AG10803 (cell line): Measurements from ENCODE around the gene SH3PXD2A.

ENCODE experiments used
- DNase-seq: peaks from one replicate; pipeline ENCODE4 v3.0.0; 2010; ENCODE audit warnings: low read depth
- H3K4me3 ChIP-seq: 2 replicates; pipeline ENCODE4 v1.5.1; 2011; ENCODE audit warnings: mild to moderate bottlenecking, low read length, control low read depth
- CTCF ChIP-seq: conservative IDR thresholded peaks from 2 replicates; pipeline ENCODE4 v1.5.1; 2011; ENCODE audit warnings: mild to moderate bottlenecking, low read length, control low read depth, inconsistent platforms

The SH3PXD2A gene

GRCh38 chr10:103590060-103590459 lies 265.3 kb downstream of the SH3PXD2A start:
- no peak overlapping the region for H3K4me3 ChIP-seq
- no peak for DNase-seq
- no peak for TF ChIP-seq CTCF

- no peak for DNase-seq
- H3K4me3 ChIP-seq = no peak overlapping the region
- no peak for TF ChIP-seq CTCF
Measured at GRCh38 chr10:103589074-103589630, 266.2 kb downstream of the SH3PXD2A start.

GRCh38 chr10:103587073-103587472 lies 268.3 kb downstream of the SH3PXD2A start:
- no peak for DNase-seq
- H3K4me3 ChIP-seq = no peak overlapping the region
- TF ChIP-seq CTCF = no peak

- no peak overlapping the region; the same call in 1 of the 2 replicates for H3K4me3 ChIP-seq
- no peak for DNase-seq
- no peak for TF ChIP-seq CTCF
Measured at GRCh38 chr10:103585011-103585405, 270.4 kb downstream of the SH3PXD2A start.

- DNase-seq = peak; percentile 43
- peak overlapping the region; percentile 55 for H3K4me3 ChIP-seq
- no peak for TF ChIP-seq CTCF
Measured at GRCh38 chr10:103584216-103585010, 271.0 kb downstream of the SH3PXD2A start.

GRCh38 chr10:103583871-103584215 lies 271.5 kb downstream of the SH3PXD2A start:
- H3K4me3 ChIP-seq = peak overlapping the region; percentile 55; the same call in 1 of the 2 replicates
- DNase-seq = no peak
- no peak for TF ChIP-seq CTCF
